HepG2 (cell line): ENCODE measurements around the gene IFT122. TPM values are rescaled to one million over a fixed set of nuclear protein-coding genes. Genes with fewer than 3 reads are reported as not detected.
A peak's percentile ranks its signal among the peaks of the same experiment; 100 is the strongest.
"Not testable (repeated sequence)": the region's sequence is repeated elsewhere in the genome, so short reads cannot be mapped to it uniquely, and the experiment has no call there.

Experiments used
- ATAC-seq: fragments of 200-7000 bp; cut with Tn5 transposase; 3 replicates; pipeline ENCODE4 v1.9.1; 2020; ENCODE audit warnings: mild to moderate bottlenecking, moderate library complexity
- BruUV-seq: library from RNA; stranded (reverse); fragments of 400-500 nt; replicated peaks from 2 replicates; lab custom pipeline; 2021; lab: Mats Ljungman, UMichigan
- CTCF ChIA-PET: fragments of 300-600 bp; formaldehyde crosslinking; extraction: SDS; loops from one replicate; lab custom pipeline; 2021; ENCODE audit warnings: low total read pairs, inconsistent platforms, low intra/inter-chr PET ratio; lab: Yijun Ruan, JAX
- POLR2A ChIA-PET: fragments of 350-600 bp; sonication (Branson Sonifier 250); formaldehyde crosslinking; loops from one replicate; lab custom pipeline; 2020; ENCODE audit warnings: antibody characterized with exemption, inconsistent platforms; lab: Yijun Ruan, JAX
- DNase-seq: peaks from one replicate; pipeline ENCODE4 v3.0.0-alpha.2; 2015; ENCODE audit warnings: low spot score
- FAIRE-seq: peaks from 3 replicates; lab custom pipeline; 2011; peaks lifted over from hg19 to GRCh38; lab: Jason Lieb, UNC
- H2AFZ ChIP-seq: one replicate; pipeline ENCODE4 v1.6.1; 2011; ENCODE audit warnings: low read length, inconsistent platforms
- H3K27ac ChIP-seq: fragments of 300-600 bp; 3 replicates; pipeline ENCODE4 v1.8.0; 2011; ENCODE audit warnings: mixed run types, mild to moderate bottlenecking, mixed read lengths, low read length, inconsistent platforms; ENCODE audit not compliant: insufficient read depth; ENCODE audit errors: extremely low read length
- H3K27me3 ChIP-seq, 2 experiments: fragments of 200-600 bp in 1 of 2; 2 replicates in 1 of 2; 3 replicates in 1 of 2; pipeline versions ENCODE4 v1.6.0 to v1.8.0; 2011; ENCODE audit warnings: low read length in 2 of 2, mild to moderate bottlenecking in 2 of 2, moderate library complexity in 2 of 2, inconsistent platforms in 1 of 2; ENCODE audit not compliant: insufficient read depth in 2 of 2, control insufficient read depth in 1 of 2
- H3K36me3 ChIP-seq, 2 experiments: fragments of 200-600 bp in 1 of 2; replicated peaks in 1 of 2; 2 replicates in 1 of 2; 3 replicates in 1 of 2; pipeline versions ENCODE4 v1.5.1 to v1.8.0; 2011; ENCODE audit warnings: low read length in 2 of 2, inconsistent platforms in 1 of 2; ENCODE audit not compliant: insufficient read depth in 2 of 2, control insufficient read depth in 1 of 2
- H3K4me1 ChIP-seq: 2 replicates; pipeline ENCODE4 v1.5.1; 2012; ENCODE audit warnings: low read length, inconsistent platforms; ENCODE audit not compliant: insufficient read depth
- H3K4me2 ChIP-seq: 2 replicates; pipeline ENCODE4 v1.6.0; 2011; ENCODE audit warnings: low read depth, low read length, inconsistent platforms
- H3K4me3 ChIP-seq, 3 experiments: fragments of 200-600 bp in 1 of 3; sonication (generic), shearing (Covaris generic) in 1 of 3; replicated peaks in 1 of 3; 2 replicates each; pipeline ENCODE4 v1.5.1; 2011 to 2016; ENCODE audit warnings: low read length in 3 of 3, inconsistent platforms in 2 of 3, low read depth in 2 of 3, mild to moderate bottlenecking in 2 of 3, control low read depth in 1 of 3, mixed read lengths in 1 of 3; ENCODE audit not compliant: insufficient read depth in 1 of 3
- H3K79me2 ChIP-seq: one replicate; pipeline ENCODE4 v1.6.1; 2011; ENCODE audit warnings: low read length, inconsistent platforms; ENCODE audit not compliant: insufficient read depth
- H3K9ac ChIP-seq: 2 replicates; pipeline ENCODE4 v1.6.0; 2011; ENCODE audit warnings: mild to moderate bottlenecking, low read depth, low read length, inconsistent platforms; ENCODE audit not compliant: insufficient read depth
- H3K9me3 ChIP-seq: 2 replicates; pipeline ENCODE4 v1.5.1; 2012; ENCODE audit warnings: mild to moderate bottlenecking, low read length
- H4K20me1 ChIP-seq: 2 replicates; pipeline ENCODE4 v1.6.0; 2011; ENCODE audit warnings: inconsistent platforms, mild to moderate bottlenecking, low read length, moderate library complexity; ENCODE audit not compliant: insufficient read depth
- DPF2 ChIP-seq: sonication (generic); formaldehyde crosslinking; IDR thresholded peaks from 2 replicates; pipeline ENCODE4 v1.4.0; 2020; ENCODE audit warnings: mild to moderate bottlenecking, low read depth, missing genetic modification reagents, borderline replicate concordance
- HNRNPL ChIP-seq: fragments of 200-400 bp; formaldehyde crosslinking; IDR thresholded peaks from 2 replicates; pipeline ENCODE4 v1.6.1; 2017; ENCODE audit warnings: mild to moderate bottlenecking, low read depth, low read length
- MTA1 ChIP-seq: sonication (generic); formaldehyde crosslinking; IDR thresholded peaks from 2 replicates; pipeline ENCODE4 v1.4.0; 2020; ENCODE audit warnings: missing genetic modification reagents, mild to moderate bottlenecking, borderline replicate concordance
- SOX6 ChIP-seq, 2 experiments: fragments of 450-650 bp in 1 of 2; sonication (generic) in 1 of 2; formaldehyde crosslinking in 1 of 2; IDR thresholded peaks; 2 replicates each; pipeline versions ENCODE4 v1.4.0 to v1.6.1; 2017 to 2020; ENCODE audit warnings: antibody characterized with exemption in 1 of 2, mild to moderate bottlenecking in 1 of 2, missing genetic modification reagents in 1 of 2
- TBX2 ChIP-seq: sonication (generic); formaldehyde crosslinking; IDR thresholded peaks from 2 replicates; pipeline ENCODE4 v1.5.0; 2020; ENCODE audit warnings: missing genetic modification reagents, mild to moderate bottlenecking, borderline replicate concordance
- ZBTB43 ChIP-seq: sonication (generic); formaldehyde crosslinking; conservative IDR thresholded peaks from 2 replicates; pipeline ENCODE4 v1.4.0; 2020; ENCODE audit warnings: missing genetic modification reagents
- ZBTB7A ChIP-seq: sonication (generic); formaldehyde crosslinking; IDR thresholded peaks from 2 replicates; pipeline ENCODE4 v1.8.0; 2022; ENCODE audit warnings: mild to moderate bottlenecking, missing genetic modification reagents
- ZNF646 ChIP-seq: sonication (generic); formaldehyde crosslinking; IDR thresholded peaks from 2 replicates; pipeline ENCODE4 v1.9.0; 2021; ENCODE audit warnings: mild to moderate bottlenecking, missing genetic modification reagents
- ZSCAN22 ChIP-seq: sonication (generic); formaldehyde crosslinking; IDR thresholded peaks from 2 replicates; pipeline ENCODE4 v1.4.0; 2020; ENCODE audit warnings: mild to moderate bottlenecking, missing genetic modification reagents
- WGBS: methylation state at CpG from one replicate; pipeline ENCODE4 v1.1.6; 2017; ENCODE audit warnings: low lambda C conversion rate; 5-methylcytosine and 5-hydroxymethylcytosine counted together
- in situ Hi-C: cut with HindIII; loops from 2 replicates; pipeline ENCODE4 v1.10.0; 2017; ENCODE audit warnings: low pct_unique_long_range_greater_than_20kb; ENCODE audit not compliant: extremely low pct_ligation_motif_present
- intact Hi-C: fragments of 100-400 bp; cut with micrococcal nuclease; formaldehyde crosslinking; loops from one replicate; pipeline ENCODE4 v1.10.0; 2022; ENCODE audit not compliant: unreplicated experiment
- polyA plus RNA-seq, 8 experiments: library from polyadenylated mRNA; depleted of rRNA in 3 of 8; stranded (reverse) in 7 of 8; unstranded in 1 of 8; fragments of >200 nt; fragmentation: Illumina TruSeq in 4 of 8; extraction: Trizol in 4 of 8; gene quantifications; 2 replicates each; pipeline versions ENCODE4 v1.2.1 to v1.2.3, GENCODE V29; 2011 to 2016; ENCODE audit warnings: low read depth in 4 of 8, missing spikeins in 1 of 8, mixed read lengths in 1 of 8; ENCODE audit not compliant: insufficient read depth in 1 of 8
- total RNA-seq, 5 experiments: library from RNA; depleted of rRNA; stranded (reverse); fragments of >200 nt; fragmentation: Illumina TruSeq; extraction: Trizol; gene quantifications; 2 replicates each; pipeline ENCODE4 v1.2.3, GENCODE V29; 2016; ENCODE audit warnings: low read depth in 1 of 5
- TF ChIP-seq, protein P1 (sequence below): sonication (generic); formaldehyde crosslinking; IDR thresholded peaks from 2 replicates; pipeline ENCODE4 v1.5.1; 2020; ENCODE audit warnings: mild to moderate bottlenecking, missing genetic modification reagents, moderate library complexity

IFT122 gene
- total and polyA plus RNA-seq, 2 of the 13 experiments (the other 11 are each of a cell fraction or from before 2014, with no cell fraction given): 10.1 to 10.3 TPM

DNA sequence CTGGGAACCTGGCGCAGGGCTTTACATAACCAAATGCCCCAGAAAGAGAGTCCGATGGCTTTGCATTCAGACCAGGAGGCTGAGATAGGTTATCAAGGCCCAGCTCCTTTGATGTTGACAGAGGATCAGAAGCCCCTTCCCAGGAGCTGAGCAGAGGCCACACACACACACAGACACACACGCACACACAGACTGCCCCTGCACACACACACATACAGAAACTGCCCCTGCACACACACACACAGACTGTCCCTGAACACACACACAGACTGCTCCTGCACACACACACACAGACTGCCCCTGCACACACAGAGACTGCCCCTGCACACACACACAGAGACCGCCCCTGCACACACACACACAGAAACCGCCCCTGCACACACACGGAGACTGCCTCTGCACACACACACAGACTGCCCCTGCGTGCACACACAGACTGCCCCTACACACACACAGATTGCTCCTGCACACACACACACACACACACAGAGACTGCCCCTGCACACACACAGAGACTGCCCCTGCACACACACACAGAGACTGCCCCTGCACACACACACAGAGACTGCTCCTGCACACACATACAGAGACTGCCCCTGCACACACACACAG, 75.9 kb downstream of the IFT122 start:
- H3K9ac ChIP-seq; H3K27me3 ChIP-seq; BruUV-seq; FAIRE-seq; POLR2A ChIA-PET; H3K79me2 ChIP-seq; CTCF ChIA-PET; H3K9me3 ChIP-seq; H4K20me1 ChIP-seq; H3K4me3 ChIP-seq; H3K36me3 ChIP-seq; in situ Hi-C loops; intact Hi-C loops; H2AFZ ChIP-seq; TF ChIP-seq SOX6 (IDR thresholded peaks at IDR 0.05): not testable (repeated sequence)
- Histone ChIP-seq H3K4me1 (peaks cover 48% of the 10 kb centered on the region), H3K4me2 (0 out of 2 replicates have a peak overlapping the region, but pooled peaks have one; percentile 27), H3K27ac (peak overlapping the region; percentile 55)
- 94% methylated on average over 3 of the region's 7 CpGs for WGBS
- peak; percentile 17; the same call in 2 of the 3 replicates for ATAC-seq
- DNase-seq: peak; percentile 28
- TF ChIP-seq ZBTB7A (CRISPR knock-in tag) (peak; percentile 56; the same call in 1 of the 2 replicates), MTA1 (CRISPR knock-in tag) (0 out of 2 replicates have a peak, but pooled peaks have one; percentile 6), ZSCAN22 (CRISPR knock-in tag) (peak; percentile 82; the same call in 1 of the 2 replicates), TBX2 (CRISPR knock-in tag) (peak; percentile 13; the same call in 1 of the 2 replicates), ZNF646 (CRISPR knock-in tag) (peak; percentile 83), SOX6 (CRISPR knock-in tag; IDR thresholded peaks at IDR 0.05) (0 out of 2 replicates have a peak, but pooled peaks have one; percentile 27), ZBTB43 (CRISPR knock-in tag) (0 out of 2 replicates have a peak, but pooled peaks have one; percentile 21), HNRNPL (0 out of 2 replicates have a peak, but pooled peaks have one; percentile 15), DPF2 (CRISPR knock-in tag) (peak; percentile 15; the same call in 1 of the 2 replicates)
- TF ChIP-seq, protein P1, sequence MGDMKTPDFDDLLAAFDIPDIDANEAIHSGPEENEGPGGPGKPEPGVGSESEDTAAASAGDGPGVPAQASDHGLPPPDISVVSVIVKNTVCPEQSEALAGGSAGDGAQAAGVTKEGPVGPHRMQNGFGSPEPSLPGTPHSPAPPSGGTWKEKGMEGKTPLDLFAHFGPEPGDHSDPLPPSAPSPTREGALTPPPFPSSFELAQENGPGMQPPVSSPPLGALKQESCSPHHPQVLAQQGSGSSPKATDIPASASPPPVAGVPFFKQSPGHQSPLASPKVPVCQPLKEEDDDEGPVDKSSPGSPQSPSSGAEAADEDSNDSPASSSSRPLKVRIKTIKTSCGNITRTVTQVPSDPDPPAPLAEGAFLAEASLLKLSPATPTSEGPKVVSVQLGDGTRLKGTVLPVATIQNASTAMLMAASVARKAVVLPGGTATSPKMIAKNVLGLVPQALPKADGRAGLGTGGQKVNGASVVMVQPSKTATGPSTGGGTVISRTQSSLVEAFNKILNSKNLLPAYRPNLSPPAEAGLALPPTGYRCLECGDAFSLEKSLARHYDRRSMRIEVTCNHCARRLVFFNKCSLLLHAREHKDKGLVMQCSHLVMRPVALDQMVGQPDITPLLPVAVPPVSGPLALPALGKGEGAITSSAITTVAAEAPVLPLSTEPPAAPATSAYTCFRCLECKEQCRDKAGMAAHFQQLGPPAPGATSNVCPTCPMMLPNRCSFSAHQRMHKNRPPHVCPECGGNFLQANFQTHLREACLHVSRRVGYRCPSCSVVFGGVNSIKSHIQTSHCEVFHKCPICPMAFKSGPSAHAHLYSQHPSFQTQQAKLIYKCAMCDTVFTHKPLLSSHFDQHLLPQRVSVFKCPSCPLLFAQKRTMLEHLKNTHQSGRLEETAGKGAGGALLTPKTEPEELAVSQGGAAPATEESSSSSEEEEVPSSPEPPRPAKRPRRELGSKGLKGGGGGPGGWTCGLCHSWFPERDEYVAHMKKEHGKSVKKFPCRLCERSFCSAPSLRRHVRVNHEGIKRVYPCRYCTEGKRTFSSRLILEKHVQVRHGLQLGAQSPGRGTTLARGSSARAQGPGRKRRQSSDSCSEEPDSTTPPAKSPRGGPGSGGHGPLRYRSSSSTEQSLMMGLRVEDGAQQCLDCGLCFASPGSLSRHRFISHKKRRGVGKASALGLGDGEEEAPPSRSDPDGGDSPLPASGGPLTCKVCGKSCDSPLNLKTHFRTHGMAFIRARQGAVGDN (CRISPR knock-in tag): peak; percentile 28; the same call in 1 of the 2 replicates
